Activated CD4-positive, alpha-beta T cell treated with anti-CD3 and anti-CD28 coated beads, Interleukin-2, amount 10 ng/mL, durations not matched to agents 24 days and 14 days (primary cell): ENCODE data around the gene PPEF2. TPM values are rescaled to one million over a fixed set of nuclear protein-coding genes. Genes with fewer than 3 reads are reported as not detected.

ENCODE experiments used
- total RNA-seq: library from RNA; stranded (reverse); gene quantifications from 2 replicates; pipeline ENCODE4 v1.2.3, GENCODE V29; 2022

PPEF2 gene
- total RNA-seq, 1 donor from 2014 or later, result 0.23 TPM

Other genes with a start within 250 kb of the PPEF2 start
- gene G3BP2, start 229.0 kb downstream of the PPEF2 start, total RNA-seq, result 135 and 146 TPM in 2 replicates
- gene USO1, start 177.9 kb downstream of the PPEF2 start, total RNA-seq, result 42.8 and 44.0 TPM in 2 replicates
- gene NAAA, start 38.6 kb upstream of the PPEF2 start, total RNA-seq, result 31.9 and 35.6 TPM in 2 replicates
- 64.6 and 64.9 TPM in 2 replicates for gene SDAD1, start 88.5 kb upstream of the PPEF2 start, total RNA-seq
- gene CXCL9, start 105.1 kb upstream of the PPEF2 start, total RNA-seq, result 0.14 TPM in 1 of 2 replicates, not detected in the other
- gene CXCL10, start 121.0 kb upstream of the PPEF2 start, total RNA-seq, result 3.4 and 4.3 TPM in 2 replicates
- 0.54 TPM in 1 of 2 replicates, not detected in the other for gene CXCL11, start 133.6 kb upstream of the PPEF2 start, total RNA-seq
- gene ART3, start 172.3 kb upstream of the PPEF2 start, total RNA-seq, result not detected in 2 replicates
- gene NUP54, start 245.9 kb upstream of the PPEF2 start, total RNA-seq, result 72.6 and 75.1 TPM in 2 replicates